ENCODE results near the gene SRSF1.
"Not testable (repeated sequence)": the region's sequence is repeated elsewhere in the genome, so short reads cannot be mapped to it uniquely, and the experiment has no call there.

Gene SRSF1

DNA sequence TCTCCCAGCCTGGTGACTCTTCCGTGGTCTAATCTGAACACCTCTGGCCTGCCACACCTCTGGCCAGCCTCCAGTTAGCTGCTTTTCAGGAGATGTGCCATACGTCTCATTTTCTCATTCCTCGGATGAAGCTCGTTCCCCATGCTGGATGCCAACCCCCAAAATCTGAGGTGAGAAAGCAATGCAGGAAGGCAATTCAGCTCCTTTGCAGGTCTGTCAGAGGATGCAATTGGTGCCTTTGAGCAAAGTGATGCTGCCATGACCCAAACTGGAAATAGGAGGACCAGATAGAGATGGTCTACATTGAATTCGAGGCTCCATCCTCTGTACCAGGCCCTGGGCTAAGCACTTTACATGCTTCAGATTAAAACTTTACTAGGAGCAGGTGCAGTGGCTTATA lies 40.8 kb downstream of the SRSF1 start:
- DNase-seq (ENCODE audit: low read depth in 1 of 2, low spot score in 1 of 2): no peak

DNA sequence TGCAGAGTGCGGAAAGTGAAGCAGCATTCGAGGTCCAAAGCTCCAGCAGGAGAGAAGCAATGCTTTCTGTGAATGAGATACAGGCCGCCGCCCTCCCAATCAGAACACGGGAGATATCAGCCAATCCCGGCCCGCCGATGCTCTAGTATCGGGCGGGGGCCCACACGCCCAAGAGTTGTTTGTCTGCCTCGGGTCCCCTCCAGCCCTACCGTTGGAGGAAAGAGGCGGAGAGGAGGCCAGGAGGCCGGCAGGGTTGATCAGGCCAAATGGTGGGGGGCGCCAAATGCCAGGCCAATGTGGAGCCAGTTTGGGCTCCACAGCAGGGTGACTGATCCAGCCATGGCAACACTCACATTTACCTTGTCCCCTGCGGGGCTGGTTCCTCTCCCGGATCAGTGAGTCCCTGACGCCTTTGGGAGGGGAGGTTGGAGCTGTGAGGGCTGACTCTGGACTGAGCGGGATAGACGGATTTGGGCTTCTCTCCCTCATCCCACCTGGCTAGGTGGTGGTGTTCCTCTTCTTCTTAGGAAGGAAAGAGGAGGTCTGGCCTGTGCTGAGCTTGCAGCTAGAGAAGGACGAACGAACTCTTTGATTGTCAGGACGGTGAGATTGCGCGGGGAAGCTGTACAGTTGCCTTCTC lies 41.4 kb downstream of the SRSF1 start:
- DNase-seq (ENCODE audit: low read depth in 1 of 2, low spot score in 1 of 2): no peak

DNA sequence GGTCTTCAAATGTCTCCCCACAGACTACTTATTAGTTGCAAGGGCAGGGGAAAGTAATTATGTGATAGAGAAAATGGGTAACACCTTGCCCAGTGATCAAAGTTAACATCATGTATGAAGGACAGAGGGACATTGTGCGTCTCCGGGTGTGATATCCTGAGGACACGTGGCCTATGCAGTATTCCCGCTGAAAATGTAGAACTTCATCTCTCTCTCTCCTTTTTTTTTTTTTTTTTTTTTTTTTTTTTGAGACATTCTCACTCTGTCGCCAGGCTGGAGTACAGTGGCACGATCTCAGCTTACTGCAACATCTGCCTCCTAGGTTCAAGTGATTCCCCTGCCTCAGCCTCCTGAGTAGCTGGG lies 43.9 kb downstream of the SRSF1 start:
- no peak for DNase-seq (ENCODE audit: low read depth in 1 of 2, low spot score in 1 of 2)

DNA sequence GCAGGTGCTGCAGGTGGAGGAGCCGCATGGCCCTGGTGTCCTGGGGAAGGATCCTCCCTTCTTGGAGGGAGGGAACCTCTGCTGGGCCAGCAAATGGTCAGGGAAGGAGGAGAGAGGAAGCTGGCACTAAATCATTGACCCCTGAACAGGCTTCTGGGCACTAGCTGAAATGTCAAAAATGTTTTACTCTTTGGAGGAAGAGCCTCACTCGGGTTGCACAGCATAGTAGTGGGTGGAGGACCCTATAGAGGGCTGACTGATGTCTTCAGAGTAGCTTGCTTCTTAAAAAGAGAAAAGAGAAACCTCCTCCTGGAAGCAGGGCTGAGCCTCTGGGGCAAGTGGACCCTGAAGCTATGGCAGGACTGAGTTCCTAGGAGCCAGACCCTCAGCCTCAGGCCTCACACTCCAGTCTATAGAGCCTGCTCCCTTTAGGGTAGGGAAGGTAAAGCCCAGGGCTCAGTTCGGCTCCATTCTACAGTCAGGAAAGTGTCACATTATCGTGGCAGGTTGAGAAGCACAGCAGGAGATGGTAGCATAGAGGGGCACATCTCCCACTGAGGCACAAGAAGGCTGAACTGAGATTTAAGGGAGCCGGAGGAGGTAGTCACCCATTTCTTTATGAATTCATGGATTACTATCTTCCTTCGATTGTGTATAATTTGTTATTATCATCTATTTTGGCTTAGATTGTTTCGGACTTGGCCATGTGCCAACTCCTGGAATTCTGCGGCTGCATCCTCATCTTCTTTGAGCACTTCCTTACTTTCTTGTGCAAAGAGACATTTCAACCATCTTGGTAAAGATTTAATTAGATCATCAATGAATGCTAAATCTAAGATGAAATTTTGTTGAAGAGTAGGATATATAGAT lies 44.5 kb downstream of the SRSF1 start:
- no peak for DNase-seq (ENCODE audit: low read depth in 1 of 2, low spot score in 1 of 2)

DNA sequence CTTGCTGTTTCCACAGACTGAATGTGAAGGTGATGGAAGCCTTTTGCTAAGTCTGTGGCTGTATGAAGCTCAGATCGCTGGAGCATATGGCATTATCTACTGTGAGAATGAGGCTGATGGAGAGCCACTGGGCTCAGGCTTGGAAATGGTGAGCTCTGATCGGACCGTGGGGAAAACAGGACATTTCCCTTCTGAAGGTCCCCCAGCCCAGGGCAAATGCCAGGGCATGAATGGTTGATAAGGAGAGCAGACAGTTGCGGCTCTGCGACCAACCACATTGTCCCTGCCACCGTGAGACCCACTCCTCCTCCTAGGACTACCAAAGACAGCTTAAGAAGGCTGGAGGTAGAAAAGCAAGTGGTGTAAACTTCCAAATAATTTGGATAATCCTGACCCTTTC lies 47.1 kb downstream of the SRSF1 start:
- DNase-seq (ENCODE audit: low read depth in 1 of 2, low spot score in 1 of 2): no peak

DNA sequence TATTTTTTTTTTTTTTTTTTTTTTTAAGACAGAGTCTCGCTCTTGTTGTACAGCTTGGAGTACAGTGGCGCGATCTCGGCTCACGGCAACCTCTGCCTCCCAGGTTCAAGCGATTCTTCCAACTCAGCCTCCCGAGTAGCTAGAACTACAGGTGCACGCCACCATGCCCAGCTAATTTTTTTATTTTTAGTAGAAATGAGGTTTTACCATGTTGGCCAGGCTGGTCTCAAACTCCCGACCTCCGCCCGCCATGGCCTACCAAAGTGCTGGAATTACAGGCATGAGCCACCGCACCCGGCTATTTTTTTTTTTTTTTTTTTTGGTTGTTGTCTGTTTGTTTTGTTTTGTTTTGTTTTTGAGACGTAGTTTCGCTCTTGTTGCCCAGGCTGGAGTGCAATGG lies 48.7 kb downstream of the SRSF1 start:
- not testable (repeated sequence) for DNase-seq (ENCODE audit: low read depth in 1 of 2, low spot score in 1 of 2)

DNA sequence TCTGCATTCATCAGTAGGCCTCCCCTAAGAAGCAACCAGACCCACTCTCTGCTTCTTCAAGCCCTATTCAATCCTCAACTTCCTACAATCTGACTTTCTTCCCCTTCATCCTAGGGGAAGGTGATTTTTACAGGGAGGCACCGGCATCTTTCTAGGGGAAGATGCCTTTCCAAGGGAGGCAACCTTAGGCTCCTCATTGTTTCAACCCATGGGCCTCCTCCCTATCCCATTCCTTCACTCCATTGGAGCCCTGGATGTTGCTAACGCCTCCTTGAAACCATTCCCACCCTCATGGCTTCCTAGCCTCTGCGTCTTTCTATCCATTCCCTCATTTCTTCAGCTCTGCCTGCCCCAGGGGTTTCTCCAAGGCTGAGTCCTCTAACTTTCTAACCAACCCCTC lies 49.2 kb downstream of the SRSF1 start:
- DNase-seq (ENCODE audit: low read depth in 1 of 2, low spot score in 1 of 2): no peak

DNA sequence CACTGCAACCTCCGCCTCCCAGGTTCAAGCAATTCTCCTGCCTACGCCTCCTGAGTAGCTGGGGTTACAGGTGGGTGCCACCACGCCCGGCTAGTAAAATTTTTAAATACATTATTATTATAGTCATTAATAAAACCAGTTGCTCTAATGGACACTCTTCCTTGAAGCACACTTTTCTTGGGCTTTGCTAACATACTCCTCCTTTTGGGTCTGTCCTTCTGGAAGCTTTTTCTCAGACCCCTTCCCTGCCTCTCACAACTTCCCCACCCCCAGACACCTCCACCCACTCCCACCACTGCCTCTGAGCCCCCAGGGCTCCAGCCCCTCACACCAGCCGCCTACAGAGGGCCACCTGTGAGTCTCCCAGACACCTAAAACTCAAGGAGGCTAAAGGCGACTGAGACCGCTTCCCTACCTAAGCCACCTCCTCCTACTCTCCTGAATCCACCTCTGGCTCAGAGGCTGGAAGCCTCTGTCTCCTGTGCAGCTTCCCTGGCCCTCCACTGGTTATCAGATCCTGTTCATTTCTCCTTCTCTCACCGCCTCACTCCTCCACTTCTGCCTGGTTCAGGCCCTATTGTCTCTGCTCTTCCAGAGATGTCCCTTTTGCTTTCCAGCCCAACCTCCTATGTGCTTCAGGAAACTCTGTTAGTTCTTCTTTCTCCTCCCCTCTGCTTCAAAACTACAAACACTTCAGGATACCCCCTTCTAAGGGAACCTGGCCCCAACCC lies 49.8 kb downstream of the SRSF1 start:
- no peak for DNase-seq (ENCODE audit: low read depth in 1 of 2, low spot score in 1 of 2)

DNA sequence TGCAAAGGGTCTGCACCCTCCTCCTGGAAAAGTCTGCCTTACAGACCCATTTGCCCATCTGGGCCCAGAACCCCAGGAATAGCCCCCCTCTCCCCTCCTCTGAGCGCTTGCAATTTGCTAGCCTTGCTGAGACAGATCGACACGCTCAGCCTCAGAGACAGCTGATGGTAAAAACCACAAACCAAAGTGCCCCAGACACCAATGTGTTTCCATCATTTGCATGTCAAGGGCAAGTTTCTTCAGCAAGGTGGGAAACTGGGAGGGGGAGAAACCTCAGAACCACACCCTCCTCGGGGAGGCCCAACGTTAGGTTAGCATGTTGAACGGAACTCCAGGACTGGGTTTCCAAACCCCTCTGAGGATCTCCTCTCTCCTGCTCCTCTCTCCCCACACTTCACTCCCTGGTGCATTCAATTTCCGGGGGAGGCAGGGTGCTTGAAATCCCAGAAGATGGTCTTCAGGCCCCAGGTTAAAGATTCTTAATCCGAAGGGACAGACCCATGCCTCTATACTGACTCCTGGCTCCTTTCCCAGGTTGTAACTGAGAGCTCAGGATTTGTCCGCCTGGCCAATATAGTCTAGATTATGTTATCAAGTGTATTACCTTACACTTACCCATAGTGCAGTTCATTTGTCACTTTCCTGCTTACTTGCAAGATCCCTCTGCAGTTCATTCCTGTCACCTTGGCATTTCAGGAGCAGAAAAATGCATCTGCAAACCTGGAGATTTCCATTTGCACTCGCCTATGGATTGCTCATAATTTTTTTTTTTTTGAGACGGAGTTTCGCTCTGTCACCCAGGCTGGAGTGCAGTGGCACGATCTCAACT lies 50.5 kb downstream of the SRSF1 start:
- DNase-seq (ENCODE audit: low read depth in 1 of 2, low spot score in 1 of 2): no peak

DNA sequence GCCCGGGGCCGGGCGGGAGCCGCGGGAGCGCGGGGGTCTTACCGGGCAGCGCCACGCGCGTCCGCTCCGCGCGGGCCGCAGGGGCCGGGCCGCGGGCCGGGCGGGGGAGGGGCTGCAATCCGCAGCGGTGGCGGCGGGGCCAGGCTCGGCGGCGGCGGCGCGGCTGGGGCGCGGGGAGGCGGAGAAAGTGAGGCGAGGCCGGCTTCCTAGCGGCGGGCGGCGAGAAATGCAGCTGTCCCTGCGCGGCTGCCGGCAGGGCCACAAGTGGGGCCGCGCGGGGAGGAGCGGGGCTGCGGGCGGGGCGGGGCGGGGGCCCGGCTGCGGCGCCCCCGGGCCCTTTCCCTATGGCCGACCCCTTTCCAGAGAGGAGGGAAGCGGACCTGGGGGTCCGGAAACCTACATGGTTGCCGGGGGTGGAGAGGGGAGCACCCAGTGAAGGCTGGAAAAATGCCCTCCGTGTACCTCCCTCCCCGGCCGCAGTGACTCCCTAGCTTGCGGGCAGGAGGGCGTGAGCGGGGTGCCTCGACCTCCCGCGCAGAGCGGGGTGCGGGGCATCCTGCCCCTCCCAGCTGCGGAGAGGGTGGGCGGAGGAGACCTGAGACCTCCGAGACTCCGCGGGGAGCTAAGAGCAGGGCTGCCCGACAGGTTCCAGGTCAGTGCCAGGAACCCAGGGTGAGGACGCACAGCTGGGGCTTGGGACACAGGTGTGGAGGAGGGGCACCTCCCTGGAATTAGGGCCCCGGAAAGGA lies 51.7 kb downstream of the SRSF1 start, which contains the start of gene CUEDC1:
TSS of gene CUEDC1 (minus strand) at position 230 of the 749 bp plus-strand sequence. CDS start 69,848 bp downstream, outside the sequence.
- DNase-seq (ENCODE audit: low read depth in 1 of 2, low spot score in 1 of 2): peak; percentile 27 to 47

DNA sequence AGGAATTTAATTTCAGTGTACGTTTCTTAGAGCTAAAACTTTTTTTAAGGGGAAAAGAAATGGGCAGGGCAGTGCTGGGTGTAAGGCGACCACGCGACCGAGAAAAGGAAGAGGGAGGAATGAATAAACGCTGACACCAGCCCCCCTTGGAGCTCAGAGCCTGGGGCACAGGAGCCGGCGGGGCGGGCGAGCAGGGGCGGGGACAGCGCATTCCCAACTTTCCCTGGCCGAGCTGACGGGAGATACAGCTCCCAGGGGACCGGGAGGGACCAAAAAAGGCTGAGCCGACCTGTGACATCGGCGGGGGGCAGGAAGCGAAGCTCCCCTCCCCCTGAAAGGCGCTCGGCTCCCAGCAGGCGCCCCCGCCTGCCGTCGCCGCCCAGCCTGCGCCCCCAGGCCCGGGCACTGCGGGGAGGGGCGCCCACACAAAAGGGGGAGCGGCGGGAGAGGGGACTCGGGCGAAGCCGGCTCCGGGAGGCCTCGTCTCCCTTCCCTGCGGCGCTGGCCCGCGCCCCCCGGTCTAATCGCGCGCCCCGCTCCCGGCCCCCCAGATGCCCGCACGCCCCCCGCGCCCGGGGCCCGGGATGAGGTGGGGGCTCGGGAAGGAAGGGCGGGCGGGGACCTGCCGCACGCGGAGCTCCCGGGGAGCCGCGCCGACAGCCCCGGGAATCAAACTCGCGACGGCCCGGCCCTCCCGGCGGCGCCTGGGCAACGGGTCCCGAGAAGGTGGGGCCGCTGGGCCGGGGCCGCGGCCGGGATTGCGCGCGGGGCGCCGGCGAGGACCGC lies 52.5 kb downstream of the SRSF1 start:
- DNase-seq (ENCODE audit: low read depth in 1 of 2, low spot score in 1 of 2): no peak

DNA sequence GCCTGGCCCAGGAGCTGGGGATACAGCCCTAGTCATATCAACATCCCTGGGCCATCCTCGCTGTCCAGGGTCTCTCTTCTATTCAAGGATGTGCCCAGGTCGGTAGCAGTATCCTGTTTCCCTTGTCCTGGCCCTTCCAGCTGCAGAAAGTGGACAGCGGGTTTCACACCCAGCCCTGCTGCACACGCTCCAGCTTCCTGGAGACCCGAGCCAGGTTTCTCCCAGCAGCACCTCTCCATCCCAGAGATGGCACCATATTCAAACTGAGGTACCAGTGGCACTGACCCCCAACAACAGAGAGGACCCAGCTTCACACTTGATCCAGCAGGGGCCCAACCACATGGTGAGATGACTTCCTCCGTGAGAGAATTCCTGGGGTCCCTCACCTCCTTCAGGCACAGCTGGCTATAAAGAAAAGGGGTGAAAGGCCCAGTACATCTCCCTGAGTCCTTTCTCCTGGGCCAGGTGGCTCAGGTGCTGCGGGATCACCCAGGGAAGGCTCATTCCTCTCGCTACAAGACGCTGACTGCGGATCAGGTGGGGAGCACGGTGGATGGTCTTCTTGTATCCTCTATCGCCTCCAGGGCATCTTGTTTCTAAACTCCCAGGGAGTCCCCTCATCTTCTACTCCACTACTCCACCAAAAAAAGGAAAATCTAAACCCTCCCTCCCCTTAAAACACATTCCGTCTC lies 53.2 kb downstream of the SRSF1 start:
- DNase-seq (ENCODE audit: low read depth in 1 of 2, low spot score in 1 of 2): no peak

All from activated T-helper 1 cell treated with anti-CD3 and anti-CD28 coated beads, Interleukin-2, amount 50 U/mL, for 16 hours (primary cell).